MM.1S (cell line): ENCODE measurements around the gene LRRC37A.
"Not testable (repeated sequence)": the region's sequence is repeated elsewhere in the genome, so short reads cannot be mapped to it uniquely, and the experiment has no call there.

Experiments
- CTCF ChIP-seq: fragments of 300-600 bp; sonication (generic); IDR thresholded peaks from 2 replicates; pipeline ENCODE4 v1.5.1; 2016; ENCODE audit warnings: antibody characterized with exemption, low read length, mixed read lengths
- EZH2 ChIP-seq: fragments of 300-600 bp; sonication (generic); optimal IDR thresholded peaks from 2 replicates; pipeline ENCODE3; 2017; ENCODE audit warnings: low read depth, mild to moderate bottlenecking, antibody characterized with exemption, low read length, mixed read lengths

DNA sequence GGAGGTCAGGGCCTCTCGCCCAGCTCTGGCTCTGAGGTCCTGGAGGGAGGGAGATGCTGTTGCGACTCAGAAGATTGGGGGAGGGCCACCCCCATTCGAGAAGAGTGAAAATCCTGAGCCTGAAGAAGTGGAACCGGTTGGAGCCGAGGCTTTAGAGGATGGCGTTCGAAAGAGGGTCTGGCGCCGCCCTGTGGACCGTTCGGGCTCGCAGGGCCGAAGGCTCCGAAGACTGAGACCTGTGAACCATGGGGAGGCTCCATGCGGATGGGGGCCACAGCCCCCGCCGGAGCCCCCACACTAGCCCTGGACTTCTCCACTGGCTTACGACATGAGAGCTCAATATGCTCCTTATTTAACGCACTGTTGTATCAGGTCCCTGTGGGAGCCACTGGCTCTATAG is 46.3 kb downstream of the LRRC37A start:
- not testable (repeated sequence) for TF ChIP-seq CTCF, EZH2
